GM12878 (cell line): ENCODE results near the gene APOBEC3H. TPM values are rescaled to one million over a fixed set of nuclear protein-coding genes. Genes with fewer than 3 reads are reported as not detected.
"Not testable (repeated sequence)": the region's sequence is repeated elsewhere in the genome, so short reads cannot be mapped to it uniquely, and the experiment has no call there.

ENCODE experiments used
- ATAC-seq: fragments of 200-7000 bp; cut with Tn5 transposase; 3 replicates; pipeline ENCODE4 v1.9.1; 2020; ENCODE audit warnings: mild to moderate bottlenecking, moderate library complexity
- BruUV-seq: library from RNA; stranded (reverse); fragments of 400-500 nt; replicated peaks from 2 replicates; lab custom pipeline; 2021; lab: Mats Ljungman, UMichigan
- CTCF ChIA-PET: fragments of 300-600 bp; sonication (Branson Sonifier 250); formaldehyde crosslinking; extraction: SDS; loops from one replicate; lab custom pipeline; 2021; ENCODE audit warnings: inconsistent platforms; lab: Yijun Ruan, JAX
- POLR2A ChIA-PET: fragments of 350-600 bp; formaldehyde crosslinking; extraction: SDS; loops from one replicate; lab custom pipeline; 2021; ENCODE audit warnings: inconsistent platforms; lab: Charles Lee
- RAD21 ChIA-PET: fragments of 300-600 bp; sonication (Branson Sonifier 250); formaldehyde crosslinking; loops from one replicate; lab custom pipeline; 2023; ENCODE audit warnings: antibody characterized with exemption; ENCODE audit not compliant: unreplicated experiment; lab: Charles Lee
- SMC1A ChIA-PET: fragments of 300-600 bp; sonication (Branson Sonifier 250); formaldehyde crosslinking; loops from one replicate; lab custom pipeline; 2023; ENCODE audit not compliant: unreplicated experiment, uncharacterized antibody; lab: Charles Lee
- DNase-seq: peaks from one replicate; pipeline ENCODE4 v3.0.0-alpha.2; 2011; ENCODE audit warnings: low read depth, low spot score
- FAIRE-seq: peaks from 3 replicates; lab custom pipeline; 2011; peaks lifted over from hg19 to GRCh38; lab: Jason Lieb, UNC
- H2AFZ ChIP-seq: 2 replicates; pipeline ENCODE4 v1.6.0; 2011; ENCODE audit warnings: low read depth, low read length, control low read depth; ENCODE audit not compliant: control insufficient read depth
- H3K27ac ChIP-seq: 2 replicates; pipeline ENCODE4 v1.5.1; 2011; ENCODE audit warnings: control low read depth; ENCODE audit not compliant: control insufficient read depth, insufficient read depth
- H3K27me3 ChIP-seq, 2 experiments: replicated peaks in 1 of 2; 2 replicates each; pipeline versions ENCODE4 v1.6.0 to v1.6.1; 2011; ENCODE audit warnings: low read length in 1 of 2; ENCODE audit not compliant: control insufficient read depth in 2 of 2, insufficient read depth in 2 of 2
- H3K36me3 ChIP-seq, 2 experiments: 2 replicates each; pipeline ENCODE4 v1.5.1; 2011; ENCODE audit warnings: low read length in 1 of 2; ENCODE audit not compliant: control insufficient read depth in 2 of 2, insufficient read depth in 2 of 2
- H3K4me1 ChIP-seq: 2 replicates; pipeline ENCODE4 v1.6.1; 2011; ENCODE audit warnings: mild to moderate bottlenecking, low read length, moderate library complexity, mixed read lengths; ENCODE audit not compliant: control insufficient read depth, insufficient read depth
- H3K4me2 ChIP-seq: 2 replicates; pipeline ENCODE4 v1.6.0; 2011; ENCODE audit warnings: control low read depth; ENCODE audit not compliant: control insufficient read depth, insufficient read depth
- H3K4me3 ChIP-seq: fragments of 200-600 bp; sonication (generic); 2 replicates; pipeline ENCODE4 v1.5.1; 2016
- H3K79me2 ChIP-seq: 2 replicates; pipeline ENCODE4 v1.6.0; 2011; ENCODE audit warnings: low read length; ENCODE audit not compliant: control insufficient read depth, insufficient read depth
- H3K9ac ChIP-seq: 2 replicates; pipeline ENCODE4 v1.8.0; 2011; ENCODE audit warnings: low read length, control low read depth, mixed read lengths; ENCODE audit not compliant: control insufficient read depth, insufficient read depth
- H3K9me3 ChIP-seq: replicated peaks from 3 replicates; pipeline ENCODE4 v1.5.1; 2011; ENCODE audit warnings: mild to moderate bottlenecking, low read length; ENCODE audit not compliant: control insufficient read depth, insufficient read depth
- H4K20me1 ChIP-seq: 2 replicates; pipeline ENCODE4 v1.6.0; 2011; ENCODE audit not compliant: control insufficient read depth, insufficient read depth
- E2F8 ChIP-seq: fragments of 450-650 bp; IDR thresholded peaks from 2 replicates; pipeline ENCODE4 v1.6.1; 2018; ENCODE audit warnings: mild to moderate bottlenecking, low read depth, moderate library complexity; ENCODE audit not compliant: partially characterized antibody
- IKZF2 ChIP-seq, 2 experiments: fragments of 450-650 bp; IDR thresholded peaks; 2 replicates each; pipeline ENCODE4 v1.6.1; 2017; ENCODE audit warnings: mild to moderate bottlenecking in 2 of 2, moderate library complexity in 2 of 2
- KAT2A ChIP-seq: conservative IDR thresholded peaks from 2 replicates; pipeline ENCODE4 v1.6.1; 2011; ENCODE audit warnings: low read depth, low read length; ENCODE audit not compliant: control insufficient read depth
- MLLT1 ChIP-seq: fragments of 450-650 bp; IDR thresholded peaks from 2 replicates; pipeline ENCODE4 v1.6.1; 2016; ENCODE audit warnings: mild to moderate bottlenecking
- TAF1 ChIP-seq: IDR thresholded peaks from 2 replicates; pipeline ENCODE4 v1.6.1; 2011; ENCODE audit warnings: mild to moderate bottlenecking, low read depth, low read length, borderline replicate concordance
- YY1 ChIP-seq: IDR thresholded peaks from 2 replicates; pipeline ENCODE4 v1.6.1; 2011; ENCODE audit warnings: low read depth, mild to moderate bottlenecking, low read length
- WGBS: methylation state at CpG from one replicate; pipeline ENCODE4 v1.1.6; 2016; ENCODE audit warnings: low lambda C conversion rate; ENCODE audit not compliant: insufficient replicate concordance, insufficient coverage; ENCODE audit errors: missing lambda C conversion rate; 5-methylcytosine and 5-hydroxymethylcytosine counted together
- in situ Hi-C: fragments of 300-500 bp; cut with MboI; formaldehyde crosslinking; loops from 9 replicates; pipeline ENCODE4 v1.14.3; 2018; ENCODE audit warnings: mixed read lengths
- intact Hi-C: fragments of 100-400 bp; cut with micrococcal nuclease; formaldehyde crosslinking; loops from one replicate; pipeline ENCODE4 v1.14.2; 2022; ENCODE audit not compliant: unreplicated experiment
- polyA plus RNA-seq, 11 experiments: library from polyadenylated mRNA; depleted of rRNA in 4 of 11; unstranded in 6 of 11; stranded (reverse) in 5 of 11; fragments of >200 nt; fragmentation: Nextera tagmentation in 4 of 11; fragmentation: Illumina TruSeq in 1 of 11; extraction: Ambion mirVana in 4 of 11; extraction: Trizol in 1 of 11; gene quantifications; 1 replicate in 1 of 11; 2 replicates in 10 of 11; pipeline versions ENCODE4 v1.2.1 to v1.2.3, GENCODE V29; 2011 to 2016; ENCODE audit warnings: inconsistent platforms in 2 of 11, missing spikeins in 2 of 11, low read depth in 1 of 11
- total RNA-seq, 4 experiments: library from RNA; depleted of rRNA in 3 of 4; stranded (reverse); fragments of >200 nt in 3 of 4; fragmentation: Illumina TruSeq in 1 of 4; extraction: Trizol in 1 of 4; gene quantifications; 2 replicates each; pipeline versions ENCODE4 v1.2.1 to v1.2.3, GENCODE V29; 2013 to 2021

Gene APOBEC3H
- total and polyA plus RNA-seq, 10 of the 15 experiments (the other 5 are each of a cell fraction or from before 2014, with no cell fraction given): 7.5 to 23.0 (median 14.8) TPM

GRCh38 chr22:39077912-39078311 lies 19.1 kb upstream of the APOBEC3H start:
- H3K36me3 ChIP-seq, H3K27me3 ChIP-seq, in situ Hi-C loops, DNase-seq, BruUV-seq, H3K9me3 ChIP-seq, FAIRE-seq, intact Hi-C loops, H2AFZ ChIP-seq, ATAC-seq, H4K20me1 ChIP-seq: not testable (repeated sequence)
- peak overlapping the region; percentile 91 for H3K27ac ChIP-seq
- H3K4me1 ChIP-seq: peaks cover 42% of the 10 kb centered on the region
- H3K9ac ChIP-seq: peak overlapping the region; percentile 89
- ChIA-PET POLR2A (interaction anchor here (0.6 to 1.7 kb wide), 8 partner anchors 10 to 209 kb away, joined by 3 to 9 read pairs (median 5); no protein-coding TSS in a partner anchor), RAD21 (interaction anchor here (1.5 to 7.0 kb wide), 3 partner anchors 11 to 38 kb away, joined by 5 to 57 read pairs (median 9); partner anchors contain the start of gene APOBEC3H), SMC1A (interaction anchor here (0.8 to 5.3 kb wide), 3 partner anchors 21 to 39 kb away, joined by 3 to 44 read pairs (median 3); partner anchors contain the start of gene APOBEC3H), CTCF (interaction anchor here (0.7 to 1.5 kb wide), 2 partner anchors 10 to 64 kb away, joined by 3 read pairs; no protein-coding TSS in a partner anchor)
- 69% methylated on average over 12 of the region's 12 CpGs for WGBS
- peak; percentile 18; the same call in 1 of the 2 replicates for TF ChIP-seq MLLT1
- H3K79me2 ChIP-seq: peaks cover 34% of the 10 kb centered on the region
- peak overlapping the region; percentile 99 for H3K4me3 ChIP-seq
- H3K4me2 ChIP-seq: peak overlapping the region; percentile 81

GRCh38 chr22:39078329-39078728 lies 18.7 kb upstream of the APOBEC3H start:
- no peaks in the 10 kb centered on the region for H3K9me3 ChIP-seq
- H3K4me3 ChIP-seq: peak overlapping the region; percentile 99
- H2AFZ ChIP-seq: no peak overlapping the region
- TF ChIP-seq IKZF2 (IDR thresholded peaks at IDR 0.05): no peak
- 0 out of 2 replicates have a peak, but pooled peaks have one; percentile 5 for TF ChIP-seq YY1
- peak; percentile 85; the same call in 1 of the 2 replicates for TF ChIP-seq MLLT1
- no peak for TF ChIP-seq KAT2A
- TF ChIP-seq TAF1: no peak
- no peak for TF ChIP-seq E2F8
- in situ Hi-C loops (no loop called here), intact Hi-C loops (no loop called here)
- DNase-seq: no peak
- H3K4me2 ChIP-seq: peak overlapping the region; percentile 81
- ATAC-seq: no peak
- WGBS: 82% methylated on average over 8 of the region's 8 CpGs
- FAIRE-seq: no peak
- peaks cover 34% of the 10 kb centered on the region for H3K79me2 ChIP-seq
- BruUV-seq: TSS peak; percentile 80
- POLR2A ChIA-PET: interaction anchor here (0.6 to 1.7 kb wide), 8 partner anchors 10 to 210 kb away, joined by 3 to 9 read pairs (median 5); no protein-coding TSS in a partner anchor
- no peaks in the 10 kb centered on the region for H4K20me1 ChIP-seq
- RAD21 ChIA-PET: interaction anchor here (1.5 to 7.0 kb wide), 3 partner anchors 11 to 37 kb away, joined by 5 to 57 read pairs (median 9); partner anchors contain the start of gene APOBEC3H
- peaks cover 38% of the 10 kb centered on the region for H3K4me1 ChIP-seq
- CTCF ChIA-PET: interaction anchor here (1.5 kb wide), 1 partner anchor 10 kb away, joined by 3 read pairs; no protein-coding TSS in a partner anchor
- no peaks in the 10 kb centered on the region; a peak in 2 of 4 replicates for H3K36me3 ChIP-seq
- peak overlapping the region; percentile 89 for H3K9ac ChIP-seq
- H3K27ac ChIP-seq: peak overlapping the region; percentile 91; the same call in 1 of the 2 replicates
- SMC1A ChIA-PET: interaction anchor here (0.8 to 5.3 kb wide), 3 partner anchors 21 to 38 kb away, joined by 3 to 44 read pairs (median 3); partner anchors contain the start of gene APOBEC3H
- no peaks in the 10 kb centered on the region for H3K27me3 ChIP-seq
